HL-60 (cell line): Measurements from ENCODE around the gene EHBP1.
A peak's percentile ranks its signal among the peaks of the same experiment; 100 is the strongest.

Experiments
- DNase-seq, 2 experiments: peaks; one replicate each; pipeline ENCODE4 v3.0.0-alpha.2; 2010 to 2020; ENCODE audit warnings: low read depth in 1 of 2, low spot score in 1 of 2
- H3K27ac ChIP-seq: fragments of 250-450 bp; sonication (Bioruptor Pico); replicated peaks from 2 replicates; pipeline ENCODE4 v1.5.1; 2020; ENCODE audit warnings: mild to moderate bottlenecking, moderate library complexity
- H3K27me3 ChIP-seq: fragments of 250-450 bp; sonication (Bioruptor Pico); 2 replicates; pipeline ENCODE4 v1.5.1; 2021; ENCODE audit warnings: mild to moderate bottlenecking, moderate library complexity; ENCODE audit not compliant: insufficient read depth, poor library complexity, severe bottlenecking
- H3K4me3 ChIP-seq: replicated peaks from 2 replicates; pipeline ENCODE4 v1.5.1; 2011; ENCODE audit warnings: mild to moderate bottlenecking, control low read depth, low read length; ENCODE audit not compliant: insufficient read depth
- GABPA ChIP-seq: IDR thresholded peaks from 2 replicates; pipeline ENCODE4 v1.6.1; 2012; ENCODE audit warnings: low read depth
- POLR2AphosphoS5 ChIP-seq: IDR thresholded peaks from 2 replicates; pipeline ENCODE4 v1.6.1; 2012; ENCODE audit warnings: low read depth
- SPI1 ChIP-seq: IDR thresholded peaks from 2 replicates; pipeline ENCODE4 v1.6.1; 2012; ENCODE audit warnings: low read depth, mild to moderate bottlenecking, borderline replicate concordance
- TF ChIP-seq, protein P1 (sequence below): IDR thresholded peaks from one replicate; pipeline ENCODE4 v1.5.1; 2011; ENCODE audit warnings: low read length, control low read depth, inconsistent platforms; ENCODE audit not compliant: insufficient read depth
- TF ChIP-seq, protein P2 (sequence below): IDR thresholded peaks from 2 replicates; pipeline ENCODE4 v1.6.1; 2012; ENCODE audit warnings: low read depth; ENCODE audit not compliant: insufficient replicate concordance

The EHBP1 gene

DNA sequence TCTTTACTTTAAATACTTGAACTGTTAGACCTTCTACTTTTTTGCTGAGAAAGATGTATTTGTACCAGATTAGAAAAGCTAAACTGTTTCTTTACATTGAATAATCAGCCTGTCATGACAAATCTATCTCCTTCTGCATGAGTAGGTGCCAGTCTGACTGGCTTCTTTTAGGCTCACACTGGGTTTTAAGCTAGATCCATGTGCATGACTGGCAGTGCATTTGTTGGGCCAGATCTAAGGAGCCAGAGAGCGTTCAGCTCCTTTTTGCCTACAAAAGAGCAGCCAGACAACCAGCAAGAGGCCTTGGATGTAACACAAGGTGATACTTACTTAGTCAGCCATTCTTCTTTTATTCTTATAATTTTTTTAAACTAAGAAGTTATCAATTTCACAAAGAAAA is 263.2 kb downstream of the EHBP1 start:
- no peaks in the 10 kb centered on the region for H3K27me3 ChIP-seq
- TF ChIP-seq SPI1: no peak
- TF ChIP-seq, protein P1, sequence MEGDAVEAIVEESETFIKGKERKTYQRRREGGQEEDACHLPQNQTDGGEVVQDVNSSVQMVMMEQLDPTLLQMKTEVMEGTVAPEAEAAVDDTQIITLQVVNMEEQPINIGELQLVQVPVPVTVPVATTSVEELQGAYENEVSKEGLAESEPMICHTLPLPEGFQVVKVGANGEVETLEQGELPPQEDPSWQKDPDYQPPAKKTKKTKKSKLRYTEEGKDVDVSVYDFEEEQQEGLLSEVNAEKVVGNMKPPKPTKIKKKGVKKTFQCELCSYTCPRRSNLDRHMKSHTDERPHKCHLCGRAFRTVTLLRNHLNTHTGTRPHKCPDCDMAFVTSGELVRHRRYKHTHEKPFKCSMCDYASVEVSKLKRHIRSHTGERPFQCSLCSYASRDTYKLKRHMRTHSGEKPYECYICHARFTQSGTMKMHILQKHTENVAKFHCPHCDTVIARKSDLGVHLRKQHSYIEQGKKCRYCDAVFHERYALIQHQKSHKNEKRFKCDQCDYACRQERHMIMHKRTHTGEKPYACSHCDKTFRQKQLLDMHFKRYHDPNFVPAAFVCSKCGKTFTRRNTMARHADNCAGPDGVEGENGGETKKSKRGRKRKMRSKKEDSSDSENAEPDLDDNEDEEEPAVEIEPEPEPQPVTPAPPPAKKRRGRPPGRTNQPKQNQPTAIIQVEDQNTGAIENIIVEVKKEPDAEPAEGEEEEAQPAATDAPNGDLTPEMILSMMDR: no peak
- TF ChIP-seq, protein P2, sequence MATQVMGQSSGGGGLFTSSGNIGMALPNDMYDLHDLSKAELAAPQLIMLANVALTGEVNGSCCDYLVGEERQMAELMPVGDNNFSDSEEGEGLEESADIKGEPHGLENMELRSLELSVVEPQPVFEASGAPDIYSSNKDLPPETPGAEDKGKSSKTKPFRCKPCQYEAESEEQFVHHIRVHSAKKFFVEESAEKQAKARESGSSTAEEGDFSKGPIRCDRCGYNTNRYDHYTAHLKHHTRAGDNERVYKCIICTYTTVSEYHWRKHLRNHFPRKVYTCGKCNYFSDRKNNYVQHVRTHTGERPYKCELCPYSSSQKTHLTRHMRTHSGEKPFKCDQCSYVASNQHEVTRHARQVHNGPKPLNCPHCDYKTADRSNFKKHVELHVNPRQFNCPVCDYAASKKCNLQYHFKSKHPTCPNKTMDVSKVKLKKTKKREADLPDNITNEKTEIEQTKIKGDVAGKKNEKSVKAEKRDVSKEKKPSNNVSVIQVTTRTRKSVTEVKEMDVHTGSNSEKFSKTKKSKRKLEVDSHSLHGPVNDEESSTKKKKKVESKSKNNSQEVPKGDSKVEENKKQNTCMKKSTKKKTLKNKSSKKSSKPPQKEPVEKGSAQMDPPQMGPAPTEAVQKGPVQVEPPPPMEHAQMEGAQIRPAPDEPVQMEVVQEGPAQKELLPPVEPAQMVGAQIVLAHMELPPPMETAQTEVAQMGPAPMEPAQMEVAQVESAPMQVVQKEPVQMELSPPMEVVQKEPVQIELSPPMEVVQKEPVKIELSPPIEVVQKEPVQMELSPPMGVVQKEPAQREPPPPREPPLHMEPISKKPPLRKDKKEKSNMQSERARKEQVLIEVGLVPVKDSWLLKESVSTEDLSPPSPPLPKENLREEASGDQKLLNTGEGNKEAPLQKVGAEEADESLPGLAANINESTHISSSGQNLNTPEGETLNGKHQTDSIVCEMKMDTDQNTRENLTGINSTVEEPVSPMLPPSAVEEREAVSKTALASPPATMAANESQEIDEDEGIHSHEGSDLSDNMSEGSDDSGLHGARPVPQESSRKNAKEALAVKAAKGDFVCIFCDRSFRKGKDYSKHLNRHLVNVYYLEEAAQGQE: no peak
- no peak for TF ChIP-seq GABPA
- no peak for TF ChIP-seq POLR2AphosphoS5
- no peak overlapping the region for H3K27ac ChIP-seq
- no peak overlapping the region for H3K4me3 ChIP-seq
- no peak for DNase-seq

GRCh38 chr2:62971936-62972335 is 266.4 kb downstream of the EHBP1 start:
- no peaks in the 10 kb centered on the region for H3K27me3 ChIP-seq
- H3K4me3 ChIP-seq: no peak overlapping the region
- H3K27ac ChIP-seq: no peak overlapping the region
- DNase-seq: no peak
- TF ChIP-seq SPI1: peak; percentile 65
- no peak for TF ChIP-seq GABPA

GRCh38 chr2:62972601-62973000 is 267.1 kb downstream of the EHBP1 start:
- H3K4me3 ChIP-seq: no peak overlapping the region
- H3K27me3 ChIP-seq: no peaks in the 10 kb centered on the region
- H3K27ac ChIP-seq: no peak overlapping the region
- TF ChIP-seq, protein P2: no peak
- TF ChIP-seq POLR2AphosphoS5 (no peak), GABPA (no peak), SPI1 (no peak)
- TF ChIP-seq, protein P1: no peak
- DNase-seq: no peak

DNA sequence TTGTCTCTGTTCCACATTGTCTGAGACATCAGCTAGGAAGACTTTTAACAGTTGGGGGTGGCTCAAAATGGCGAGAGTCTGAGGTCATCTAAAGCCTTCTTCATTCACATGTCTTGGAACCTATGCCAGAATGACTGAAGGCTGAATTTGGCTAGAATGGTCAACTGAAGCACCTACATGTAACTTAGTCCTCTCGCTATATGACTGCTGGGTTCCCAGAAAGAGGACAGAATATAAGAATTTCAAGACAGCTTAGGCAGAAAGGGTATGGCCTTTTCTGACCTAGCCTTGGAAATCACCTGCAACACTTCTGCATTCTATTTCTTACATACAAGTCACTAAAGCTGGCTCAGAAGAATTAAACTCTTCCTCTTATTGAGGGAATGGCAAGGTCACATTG is 269.5 kb downstream of the EHBP1 start:
- Histone ChIP-seq H3K4me3 (no peak overlapping the region), H3K27ac (no peak overlapping the region), H3K27me3 (no peaks in the 10 kb centered on the region)
- DNase-seq: peak in 1 of 2 experiments; percentile 1
- TF ChIP-seq SPI1: peak; percentile 10; the same call in 1 of the 2 replicates
- TF ChIP-seq, protein P1: no peak
